GM06990 (cell line): ENCODE measurements around the gene HIVEP2.

Experiments used
- DNase-seq: peaks from one replicate; pipeline ENCODE4 v3.0.0-alpha.2; 2011; ENCODE audit not compliant: insufficient read length; ENCODE audit errors: extremely low read depth
- H3K27me3 ChIP-seq: replicated peaks from 2 replicates; pipeline ENCODE4 v1.6.0; 2011; ENCODE audit warnings: low read length; ENCODE audit not compliant: control insufficient read depth, insufficient read depth
- H3K36me3 ChIP-seq: 2 replicates; pipeline ENCODE4 v1.5.1; 2011; ENCODE audit warnings: low read length; ENCODE audit not compliant: control insufficient read depth, insufficient read depth
- H3K4me3 ChIP-seq: replicated peaks from 2 replicates; pipeline ENCODE4 v1.5.1; 2011; ENCODE audit warnings: low read depth, mild to moderate bottlenecking, control low read depth, low read length
- CTCF ChIP-seq: IDR thresholded peaks from 2 replicates; pipeline ENCODE4 v1.5.1; 2011; ENCODE audit warnings: low read length, control low read depth, mild to moderate bottlenecking, inconsistent platforms; ENCODE audit not compliant: insufficient read depth, poor library complexity, severe bottlenecking

Gene HIVEP2

GRCh38 chr6:142738035-142738396 lies 207.0 kb downstream of the HIVEP2 start:
- Histone ChIP-seq H3K27me3 (no peaks in the 10 kb centered on the region), H3K36me3 (no peaks in the 10 kb centered on the region), H3K4me3 (no peak overlapping the region)
- DNase-seq = no peak
- no peak for TF ChIP-seq CTCF

GRCh38 chr6:142737368-142738034 lies 207.5 kb downstream of the HIVEP2 start:
- Histone ChIP-seq H3K27me3 (no peaks in the 10 kb centered on the region), H3K4me3 (no peak overlapping the region), H3K36me3 (no peaks in the 10 kb centered on the region)
- no peak for TF ChIP-seq CTCF
- DNase-seq = no peak

DNA sequence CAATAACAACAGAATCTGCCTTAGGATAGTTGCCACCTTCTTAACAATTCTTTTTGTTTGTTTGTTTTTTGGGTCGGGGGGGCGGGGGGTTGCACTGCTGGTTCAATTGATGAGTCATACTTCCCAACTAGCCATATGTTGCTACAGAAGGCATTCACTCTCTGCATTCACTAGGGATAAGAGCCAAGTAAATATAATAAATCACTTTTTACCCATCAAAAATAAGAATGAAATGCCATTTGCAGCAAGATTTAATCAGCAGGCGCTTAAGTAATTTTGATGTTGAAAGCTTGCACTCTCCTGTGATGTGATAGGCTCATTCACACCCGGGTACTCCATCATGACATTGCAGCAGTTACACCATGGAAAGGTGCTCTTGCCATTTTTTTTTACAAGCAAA lies 209.8 kb downstream of the HIVEP2 start:
- Histone ChIP-seq H3K4me3 (no peak overlapping the region), H3K27me3 (no peaks in the 10 kb centered on the region), H3K36me3 (no peaks in the 10 kb centered on the region)
- TF ChIP-seq CTCF = no peak
- DNase-seq = no peak

- TF ChIP-seq CTCF = no peak
- Histone ChIP-seq H3K4me3 (no peak overlapping the region), H3K27me3 (no peaks in the 10 kb centered on the region), H3K36me3 (no peaks in the 10 kb centered on the region)
- DNase-seq = no peak
Measured at GRCh38 chr6:142732790-142733189, 212.2 kb downstream of the HIVEP2 start.

DNA sequence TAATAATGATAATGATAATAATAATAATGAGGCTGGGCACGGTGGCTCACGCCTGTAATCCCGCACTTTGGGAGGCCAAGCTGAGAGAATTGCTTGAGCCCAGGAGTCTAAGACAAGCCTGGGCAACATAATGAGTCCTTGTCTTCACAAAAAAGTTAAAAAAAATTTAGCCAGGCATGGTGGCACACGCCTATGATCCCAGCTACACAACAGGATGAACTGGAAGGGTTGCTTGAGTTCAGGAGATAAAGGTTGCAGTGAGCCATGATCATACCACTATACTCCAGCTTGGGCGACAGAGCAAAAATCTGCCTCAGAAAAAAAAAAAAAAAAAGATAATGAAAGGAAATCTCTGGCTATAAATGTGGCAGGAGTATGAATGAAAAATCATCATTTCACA lies 213.4 kb downstream of the HIVEP2 start:
- no peaks in the 10 kb centered on the region for H3K36me3 ChIP-seq
- TF ChIP-seq CTCF = no peak
- no peaks in the 10 kb centered on the region for H3K27me3 ChIP-seq
- DNase-seq = no peak
- H3K4me3 ChIP-seq = no peak overlapping the region

- TF ChIP-seq CTCF = no peak
- Histone ChIP-seq H3K4me3 (no peak overlapping the region), H3K27me3 (no peaks in the 10 kb centered on the region), H3K36me3 (no peaks in the 10 kb centered on the region)
- no peak for DNase-seq
Measured at GRCh38 chr6:142729618-142730017, 215.4 kb downstream of the HIVEP2 start.
